A549 treated with dexamethasone at 1 μM for 4 hours (cell line): ENCODE data around the gene NT5C1A. TPM values are rescaled to one million over a fixed set of nuclear protein-coding genes. Genes with fewer than 3 reads are reported as not detected.

Experiments
- total RNA-seq: library from RNA; stranded (reverse); fragments of 200-300 nt; extraction: Qiagen RNA extraction; gene quantifications from 5 replicates; pipeline ENCODE4 v1.2.3, GENCODE V29; 2022

The NT5C1A gene
- not detected in 5 replicates for total RNA-seq

DNA sequence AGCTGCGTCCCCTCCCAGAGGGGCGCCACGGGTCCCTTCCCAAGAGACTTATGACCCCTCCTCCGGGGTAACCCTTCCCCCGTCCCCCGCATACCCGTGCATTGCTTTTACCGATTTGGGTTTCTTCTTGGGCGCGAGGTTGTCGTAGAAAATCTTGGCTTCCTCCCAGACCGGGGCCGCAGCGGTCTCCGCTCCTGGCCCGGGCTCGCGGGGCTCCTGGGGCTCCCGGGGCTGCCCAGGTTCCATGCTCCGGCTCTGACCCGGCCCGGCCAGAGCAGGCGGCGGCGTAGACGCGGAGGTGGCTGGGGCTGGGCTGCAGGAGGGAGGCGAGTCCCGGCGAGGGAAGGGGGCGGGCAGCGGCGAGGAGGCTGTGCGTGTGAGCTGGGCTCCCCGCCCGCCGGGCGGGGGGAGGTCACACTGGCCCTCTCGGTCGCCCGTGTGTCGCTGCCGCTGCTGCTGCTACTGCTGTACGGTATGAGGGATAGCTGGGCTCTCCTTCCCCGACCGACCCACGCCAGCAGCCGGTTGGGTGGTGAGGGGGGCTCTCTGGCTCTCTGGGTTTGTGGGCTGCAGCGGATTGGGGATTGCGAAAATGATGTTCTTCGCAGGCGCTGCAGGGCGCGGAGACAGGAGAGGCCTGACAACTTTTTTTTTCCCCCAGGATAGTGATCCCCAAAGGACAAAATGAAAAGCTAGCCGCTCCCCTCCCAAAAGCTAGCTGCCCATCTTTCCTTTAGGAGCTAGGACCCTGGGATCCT, at the start of gene NT5C1A:
TSS of gene NT5C1A (minus strand) at position 315 of the 758 bp plus-strand sequence. CDS start at position 246, 69 bp downstream.

DNA sequence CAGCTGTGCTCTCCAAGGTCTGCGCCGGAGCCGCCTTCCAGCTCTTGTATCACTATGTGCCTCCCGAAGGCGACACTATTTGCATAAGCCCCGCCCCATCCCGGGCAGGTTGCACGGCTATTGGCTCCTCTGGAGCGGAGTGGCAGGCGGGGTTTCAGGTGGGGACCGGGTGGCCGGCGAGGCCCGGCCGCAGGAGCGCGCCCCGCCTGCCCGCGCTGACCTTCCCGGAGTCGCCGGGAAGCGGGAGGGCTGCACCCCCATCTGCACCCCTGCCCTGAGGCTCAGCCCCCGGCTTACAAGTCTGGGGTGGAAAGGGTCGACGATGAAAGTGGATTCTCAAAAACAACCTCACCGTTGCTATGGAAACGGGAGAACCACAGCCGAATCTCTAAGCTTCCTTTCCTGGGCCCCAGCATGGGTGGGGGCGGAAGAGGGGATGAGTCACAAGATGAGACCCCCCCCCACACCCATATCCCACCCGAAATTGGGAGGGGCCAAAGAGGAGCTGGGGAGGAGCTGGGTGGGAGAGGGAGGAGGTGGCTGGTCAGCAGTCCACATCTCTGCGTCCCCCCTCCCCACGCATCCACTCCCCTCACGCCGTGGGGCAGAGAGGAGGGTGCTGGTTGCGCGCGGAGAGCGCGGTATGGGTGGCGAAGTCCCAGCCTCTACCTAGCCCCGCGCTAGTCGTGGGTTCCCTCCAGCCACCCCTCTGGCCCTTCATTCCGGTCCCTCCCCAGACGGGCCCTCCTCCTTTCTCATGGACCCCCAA, 19.7 kb upstream of the NT5C1A start, which contains the start of gene HPCAL4:
TSS of gene HPCAL4 (minus strand) at position 51 of the 769 bp plus-strand sequence. CDS start 6,830 bp downstream, outside the sequence.

DNA sequence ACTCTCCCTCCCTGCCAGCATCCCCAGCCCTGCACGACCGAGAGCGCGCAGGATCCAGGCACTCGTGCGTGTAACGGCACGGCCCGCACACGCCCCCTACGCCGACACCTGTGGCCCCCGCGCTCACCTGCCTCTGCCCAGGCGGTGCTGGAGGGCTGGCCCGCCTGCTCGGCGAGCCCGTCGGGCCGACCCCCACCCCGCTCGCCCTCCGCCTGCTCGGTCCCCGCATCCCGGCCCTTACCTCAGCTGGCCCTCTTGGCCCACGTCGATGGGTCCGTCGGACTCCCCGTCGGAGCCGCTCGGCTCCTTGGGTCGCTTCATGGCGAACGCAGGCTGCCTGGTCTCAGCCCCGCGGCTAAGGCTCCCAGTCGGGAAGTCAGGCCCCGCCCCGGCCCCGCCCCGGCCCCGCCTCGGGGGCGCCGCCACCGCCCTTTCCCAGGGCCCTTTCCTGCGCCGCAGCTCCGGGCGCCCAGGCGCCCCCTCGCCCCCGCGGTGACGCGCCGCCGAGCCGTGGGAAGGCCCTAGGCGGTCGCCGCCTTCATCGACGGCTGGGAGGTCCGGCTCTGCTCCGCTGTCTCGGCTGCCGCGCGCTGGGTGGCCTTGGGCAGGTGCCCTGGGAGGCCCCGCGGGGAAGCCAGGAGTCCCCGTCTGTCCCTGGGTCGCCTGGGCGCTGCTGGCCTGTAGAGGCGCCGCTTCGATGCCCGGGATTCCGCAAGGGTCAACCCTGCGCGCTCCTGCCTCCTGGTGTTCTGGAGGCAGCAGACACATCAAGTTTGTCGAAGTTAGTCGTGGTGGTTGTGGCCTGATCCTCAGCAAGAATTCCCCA, 32.4 kb downstream of the NT5C1A start, which contains the start of gene HEYL:
TSS of gene HEYL (minus strand) at position 339 of the 826 bp plus-strand sequence. CDS start at position 321, 18 bp downstream.

Other genes starting within 250 kb of the NT5C1A start
- 0.08 to 0.20 TPM (median 0.11 TPM) in 5 replicates for gene BMP8A, start 180.5 kb downstream of the NT5C1A start, total RNA-seq
- 114 to 158 TPM (median 120 TPM) in 5 replicates for gene PABPC4, start 95.3 kb downstream of the NT5C1A start, total RNA-seq
- 2.8 to 4.0 TPM (median 3.6 TPM) in 5 replicates for gene HEYL, start 32.5 kb downstream of the NT5C1A start, total RNA-seq
- gene HPCAL4, start 19.3 kb upstream of the NT5C1A start, total RNA-seq, result 0.21 to 0.34 TPM (median 0.26 TPM) in 5 replicates
- 36.5 to 39.9 TPM (median 36.8 TPM) in 5 replicates for gene PPIE, start 66.8 kb upstream of the NT5C1A start, total RNA-seq
- gene OXCT2, start 99.2 kb upstream of the NT5C1A start, total RNA-seq, result 0.39 to 0.72 TPM (median 0.62 TPM) in 5 replicates
- 4.2 to 5.9 TPM (median 5.2 TPM) in 5 replicates for gene BMP8B, start 116.8 kb upstream of the NT5C1A start, total RNA-seq
- gene TRIT1, start 211.4 kb upstream of the NT5C1A start, total RNA-seq, result 14.9 to 16.1 TPM (median 15.5 TPM) in 5 replicates
- 1.1 to 1.9 TPM (median 1.6 TPM) in 5 replicates for gene MYCL, start 229.8 kb upstream of the NT5C1A start, total RNA-seq